GM21367 (cell line): ENCODE measurements around the gene LGALS4.
"Not testable (repeated sequence)": the region's sequence is repeated elsewhere in the genome, so short reads cannot be mapped to it uniquely, and the experiment has no call there.

Experiments
- ATAC-seq: cut with Tn5 transposase; IDR thresholded peaks from one replicate; pipeline ENCODE4 v1.9.1; 2021; ENCODE audit not compliant: unreplicated experiment

LGALS4 gene

GRCh38 chr19:38771569-38771968 lies 41.2 kb downstream of the LGALS4 start:
- not testable (repeated sequence) for ATAC-seq

DNA sequence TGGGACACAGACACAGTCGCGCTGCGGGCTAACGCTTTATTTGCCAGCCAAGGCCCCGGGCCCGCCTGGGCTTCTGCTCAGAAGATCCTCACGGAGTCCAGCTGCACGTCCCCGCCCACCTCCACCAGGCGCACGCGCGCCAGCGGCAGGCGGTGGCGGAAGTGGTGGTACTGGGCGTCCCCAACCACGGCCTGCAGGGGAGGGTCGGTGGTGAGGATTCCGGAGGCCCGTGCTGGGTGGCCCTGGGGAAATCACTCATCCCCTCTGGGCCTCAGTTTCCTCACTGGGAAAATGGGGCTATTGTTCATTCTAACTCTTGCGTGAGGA lies 41.8 kb downstream of the LGALS4 start:
- ATAC-seq: not testable (repeated sequence)

DNA sequence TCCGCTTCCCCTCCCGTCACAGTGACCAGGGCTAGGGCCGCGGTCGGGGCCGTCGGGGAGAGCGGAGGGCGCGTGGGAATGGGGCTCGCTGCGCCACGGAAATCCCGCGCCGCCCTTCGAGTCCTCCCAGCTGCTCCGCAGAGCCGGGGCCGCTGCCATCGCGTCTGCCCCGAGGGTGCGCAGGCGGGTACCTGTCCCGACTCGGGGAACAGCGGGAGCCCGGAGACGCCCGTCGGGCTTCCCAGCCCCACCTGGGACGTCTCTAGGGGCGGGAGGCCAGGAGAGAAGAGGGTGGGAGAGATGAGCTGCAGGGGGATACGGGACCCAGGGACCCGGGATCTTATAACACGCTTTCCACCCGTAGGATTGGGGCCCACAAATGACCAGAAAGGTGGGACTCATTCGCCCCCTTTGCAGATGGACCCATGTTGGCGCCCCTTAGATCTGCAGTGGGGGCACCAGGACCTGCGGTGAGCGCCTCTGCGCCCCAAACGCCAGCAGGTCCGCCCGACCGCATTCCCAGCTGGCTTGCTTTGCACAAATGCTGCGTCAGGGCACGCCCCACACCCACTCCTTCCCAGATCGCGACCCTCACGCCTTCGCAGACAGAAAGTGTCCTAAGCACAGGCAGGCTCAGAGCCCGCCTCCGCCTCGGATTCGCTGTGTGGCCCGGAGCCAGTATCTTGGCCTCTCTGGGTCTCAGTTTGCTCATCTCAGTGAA lies 42.4 kb downstream of the LGALS4 start:
- not testable (repeated sequence) for ATAC-seq

GRCh38 chr19:38769635-38770211 lies 43.0 kb downstream of the LGALS4 start:
- no peak for ATAC-seq

- ATAC-seq: no peak
Observed at GRCh38 chr19:38766276-38767047, 46.3 kb downstream of the LGALS4 start.

DNA sequence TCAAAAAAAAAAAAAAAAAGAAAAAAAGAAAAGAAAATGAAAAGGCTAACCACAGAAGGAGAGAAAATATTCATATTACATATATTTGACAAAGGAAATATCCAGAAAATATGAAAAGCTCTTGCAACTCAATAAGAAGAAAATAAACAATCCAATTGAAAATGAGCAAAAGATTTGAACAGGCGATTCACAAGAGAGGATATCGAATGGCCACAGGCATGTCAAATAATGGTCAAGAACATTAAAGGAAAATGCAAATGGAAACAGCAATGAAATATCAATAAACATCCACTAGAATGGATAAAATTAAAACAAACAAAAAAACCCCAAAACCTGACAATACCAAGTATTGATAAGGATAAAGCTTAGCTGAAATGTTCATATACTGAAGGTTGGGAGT lies 47.5 kb downstream of the LGALS4 start:
- ATAC-seq: no peak

GRCh38 chr19:38763795-38764220 lies 48.9 kb downstream of the LGALS4 start:
- ATAC-seq: no peak

- ATAC-seq: not testable (repeated sequence)
Observed at GRCh38 chr19:38761884-38762389, 50.8 kb downstream of the LGALS4 start.

DNA sequence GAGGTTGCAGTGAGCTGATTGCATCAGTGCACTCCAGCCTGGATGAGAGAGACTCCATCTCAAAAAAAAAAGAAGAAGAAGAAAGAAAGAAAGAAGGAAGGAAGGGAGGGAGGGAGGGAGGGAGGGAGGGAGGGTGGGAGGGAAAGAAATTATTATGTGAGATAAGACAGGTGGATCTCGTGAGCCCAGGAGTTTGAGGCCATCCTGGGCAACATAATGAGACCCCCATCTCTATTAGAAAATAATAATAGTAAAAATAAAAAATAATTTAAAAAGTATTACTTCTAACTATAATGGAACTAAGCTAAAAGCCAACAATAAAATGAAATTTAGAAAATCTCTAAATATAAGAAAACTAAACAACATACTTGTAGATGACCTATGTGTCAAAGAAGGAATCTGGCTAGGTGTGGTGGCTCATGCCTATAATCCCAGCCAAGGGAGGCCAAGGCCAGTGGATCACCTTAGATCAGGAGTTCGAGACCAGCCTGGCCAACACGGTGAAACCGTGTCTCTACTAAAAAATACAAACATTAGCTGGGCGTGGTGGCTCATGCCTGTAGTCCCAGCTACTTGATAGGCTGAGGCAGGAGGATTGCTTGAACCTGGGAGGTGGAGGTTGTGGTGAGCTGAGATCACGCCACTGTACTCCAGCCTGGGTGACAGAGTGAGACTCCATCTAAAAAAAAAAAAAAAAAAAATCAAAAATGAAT lies 51.8 kb downstream of the LGALS4 start:
- ATAC-seq: not testable (repeated sequence)

DNA sequence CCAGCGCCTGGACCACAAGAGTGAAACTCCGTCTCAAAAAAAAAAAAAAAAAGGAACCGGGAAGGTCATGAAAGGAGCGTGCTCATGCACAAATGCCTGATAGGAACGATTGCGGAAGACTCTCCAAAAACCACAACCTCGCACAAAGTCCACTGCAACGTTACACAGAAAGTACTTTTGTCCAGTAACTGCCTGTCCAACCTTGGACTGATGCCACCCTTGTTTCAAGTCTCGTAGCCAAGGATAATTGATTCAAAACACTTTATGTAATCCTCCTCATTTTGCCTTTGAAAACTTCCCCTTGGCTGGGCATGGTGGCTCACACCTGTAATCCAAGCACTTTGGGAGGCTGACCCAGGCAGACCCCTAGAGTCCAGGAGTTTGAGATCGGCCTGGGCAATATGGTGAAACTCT lies 53.1 kb downstream of the LGALS4 start:
- ATAC-seq: no peak

GRCh38 chr19:38754196-38754595 lies 58.5 kb downstream of the LGALS4 start:
- ATAC-seq: not testable (repeated sequence)

DNA sequence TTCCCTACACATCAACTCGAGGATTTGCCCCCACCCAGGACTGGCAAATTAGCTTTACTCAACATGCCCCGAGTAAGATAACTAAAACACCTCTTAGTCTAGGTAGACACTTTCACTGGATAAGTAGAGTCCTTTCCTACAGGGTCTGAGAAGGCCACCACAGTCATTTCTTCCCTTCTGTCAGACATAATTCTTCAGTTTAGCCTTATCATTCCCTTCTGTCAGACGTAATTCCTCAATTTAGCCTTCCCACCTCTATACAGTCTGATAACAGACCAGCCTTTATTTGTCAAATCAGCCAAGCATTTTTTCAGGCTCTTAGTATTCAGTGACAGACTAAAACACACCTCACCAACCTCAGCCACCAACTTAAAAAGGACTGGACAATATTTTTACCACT lies 59.0 kb downstream of the LGALS4 start:
- not testable (repeated sequence) for ATAC-seq
